GM18858 (cell line): Measurements from ENCODE around the gene ATP6V1G3.
"Not testable (repeated sequence)": the region's sequence is repeated elsewhere in the genome, so short reads cannot be mapped to it uniquely, and the experiment has no call there.

Source experiments
- ATAC-seq: cut with Tn5 transposase; IDR thresholded peaks from one replicate; pipeline ENCODE4 v1.9.1; 2021; ENCODE audit not compliant: unreplicated experiment

ATP6V1G3 gene

GRCh38 chr1:198543670-198544260 is 3.3 kb upstream of the ATP6V1G3 start:
- peak; percentile 92 for ATAC-seq

DNA sequence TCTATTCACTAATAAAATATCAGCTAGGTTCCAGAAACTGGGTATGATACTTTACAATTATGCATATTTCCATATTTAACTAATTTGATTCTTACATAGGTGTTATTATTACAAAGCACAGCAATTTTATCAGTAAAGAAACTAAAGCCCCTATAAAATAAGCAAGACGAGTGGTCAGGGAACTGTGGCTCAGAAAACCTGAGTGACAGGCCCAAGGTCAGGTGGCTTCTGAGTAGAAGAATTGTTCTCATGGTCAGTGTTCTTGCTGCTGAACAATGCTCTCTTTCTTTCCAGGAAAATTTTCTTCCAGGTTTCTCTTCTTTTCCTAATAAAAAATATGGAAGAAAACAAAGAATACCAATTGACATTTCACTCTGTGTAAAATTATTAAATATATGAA is 2.2 kb upstream of the ATP6V1G3 start:
- ATAC-seq = no peak

DNA sequence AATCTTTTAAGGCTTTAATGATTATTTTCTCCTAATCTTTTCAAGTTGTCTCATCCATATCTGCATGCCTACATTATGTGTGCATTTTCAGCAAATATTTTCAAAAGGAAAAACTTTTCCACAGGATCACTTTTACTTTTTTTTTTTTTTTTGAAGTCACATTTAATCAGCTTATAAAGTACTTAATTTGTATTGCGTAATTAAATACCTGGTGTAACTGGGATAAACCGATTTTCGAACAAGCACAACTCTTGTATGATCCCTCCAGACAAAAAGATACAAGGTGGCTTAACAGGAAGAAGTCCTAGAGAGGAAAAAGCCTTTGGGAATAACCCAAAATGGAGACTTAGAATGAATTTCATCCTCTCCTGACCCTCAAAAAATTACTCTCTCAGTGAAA is 1.3 kb upstream of the ATP6V1G3 start:
- ATAC-seq = no peak

- no peak for ATAC-seq
Measured at GRCh38 chr1:198538579-198539364, 1.7 kb downstream of the ATP6V1G3 start.

DNA sequence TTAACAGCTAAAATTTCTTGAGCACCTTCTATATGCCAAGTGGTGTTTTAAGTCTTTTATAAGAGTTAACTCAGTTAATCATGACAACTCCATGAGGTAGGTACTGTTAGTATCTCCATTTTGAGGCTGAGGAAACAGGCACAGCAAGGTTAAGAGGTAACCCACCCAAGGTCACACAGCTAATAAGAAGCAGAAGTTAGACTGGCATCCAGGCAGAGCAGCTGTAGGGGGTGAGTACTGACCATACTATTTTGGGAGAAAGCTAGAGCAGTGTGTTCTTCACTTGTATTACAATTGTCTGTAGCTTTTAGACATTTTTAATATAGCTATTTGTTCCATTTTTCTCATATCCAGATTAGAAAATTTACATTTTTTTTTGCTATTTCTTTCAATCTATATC is 4.8 kb downstream of the ATP6V1G3 start:
- no peak for ATAC-seq

GRCh38 chr1:198534548-198535418 is 5.7 kb downstream of the ATP6V1G3 start:
- ATAC-seq = no peak

GRCh38 chr1:198531891-198532290 is 8.6 kb downstream of the ATP6V1G3 start:
- no peak for ATAC-seq

GRCh38 chr1:198530953-198531352 is 9.5 kb downstream of the ATP6V1G3 start:
- ATAC-seq = no peak

DNA sequence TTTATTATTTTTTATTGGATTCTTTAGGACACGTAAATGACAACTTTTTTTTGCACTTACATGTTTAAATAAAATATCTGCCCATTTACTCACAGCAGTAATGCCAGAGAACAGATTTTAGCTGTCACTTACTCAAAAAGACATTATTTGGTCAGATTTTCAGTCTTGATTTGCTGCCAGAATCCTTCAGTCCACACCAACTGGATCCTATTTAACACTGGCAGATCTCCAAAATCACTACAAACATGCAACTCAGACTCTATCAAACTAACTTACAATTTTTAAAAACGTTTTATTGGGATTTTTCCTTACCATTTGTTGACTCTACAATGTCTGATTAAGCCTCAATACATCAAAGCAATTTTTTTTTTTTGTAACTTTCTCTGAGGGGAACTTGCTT is 11.1 kb downstream of the ATP6V1G3 start:
- ATAC-seq = no peak

- ATAC-seq = no peak
Measured at GRCh38 chr1:198528364-198528763, 12.1 kb downstream of the ATP6V1G3 start.

- no peak for ATAC-seq
Measured at GRCh38 chr1:198524556-198524955, 15.9 kb downstream of the ATP6V1G3 start.

DNA sequence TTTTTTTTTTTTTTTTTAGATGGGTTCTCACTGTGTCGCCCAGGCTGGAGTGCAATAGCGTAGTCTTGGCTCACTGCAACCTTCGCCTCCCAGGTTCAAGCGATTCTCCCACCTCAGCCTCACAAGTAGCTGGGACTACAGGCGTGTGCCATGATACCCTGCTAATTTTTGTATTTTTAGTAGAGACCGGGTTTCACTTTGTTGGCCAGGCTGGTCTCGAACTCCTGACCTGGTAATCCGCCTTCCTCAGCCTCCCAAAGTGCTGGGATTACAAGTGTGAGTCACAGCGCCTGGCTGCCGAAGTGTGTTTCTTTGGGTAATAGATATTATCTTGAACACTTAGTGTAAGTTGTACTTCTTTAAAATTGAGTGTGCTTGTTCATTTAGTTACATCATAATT is 16.4 kb downstream of the ATP6V1G3 start:
- ATAC-seq = not testable (repeated sequence)

GRCh38 chr1:198523182-198523950 is 17.1 kb downstream of the ATP6V1G3 start:
- no peak for ATAC-seq

DNA sequence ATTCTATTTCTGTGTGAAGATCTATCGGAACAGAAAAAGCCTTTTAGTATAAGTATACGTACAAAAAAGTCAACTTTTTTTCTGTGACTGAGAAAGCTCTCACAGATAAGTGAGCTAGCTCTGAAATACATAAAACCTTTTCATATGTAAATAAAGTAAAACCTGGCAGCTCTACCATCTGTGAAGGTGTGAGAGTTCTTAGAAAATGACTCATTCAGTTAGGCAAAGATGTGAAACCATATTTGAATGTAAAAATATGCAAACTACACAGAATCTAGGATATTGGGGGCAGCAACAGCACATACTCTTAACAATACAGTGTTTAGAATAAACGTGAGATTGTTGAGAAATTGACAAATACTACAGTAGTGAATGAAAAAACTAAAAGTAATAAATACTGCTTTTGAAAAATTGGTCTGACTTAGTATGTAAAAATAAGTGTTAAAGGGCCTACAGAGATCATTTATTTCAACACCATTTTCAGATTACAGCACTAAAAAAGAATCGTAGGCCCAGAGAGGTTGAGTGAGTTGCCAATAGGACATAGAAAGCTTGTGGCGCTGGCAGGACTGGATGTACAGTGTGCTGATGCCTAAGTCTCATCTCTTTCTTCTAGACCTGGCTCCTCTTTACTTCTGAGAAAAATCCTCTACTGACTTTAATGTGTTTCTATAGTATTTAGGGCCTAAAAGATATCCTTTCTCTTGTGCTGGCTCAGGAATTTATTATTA is 19.8 kb downstream of the ATP6V1G3 start:
- peak; percentile 91 for ATAC-seq

DNA sequence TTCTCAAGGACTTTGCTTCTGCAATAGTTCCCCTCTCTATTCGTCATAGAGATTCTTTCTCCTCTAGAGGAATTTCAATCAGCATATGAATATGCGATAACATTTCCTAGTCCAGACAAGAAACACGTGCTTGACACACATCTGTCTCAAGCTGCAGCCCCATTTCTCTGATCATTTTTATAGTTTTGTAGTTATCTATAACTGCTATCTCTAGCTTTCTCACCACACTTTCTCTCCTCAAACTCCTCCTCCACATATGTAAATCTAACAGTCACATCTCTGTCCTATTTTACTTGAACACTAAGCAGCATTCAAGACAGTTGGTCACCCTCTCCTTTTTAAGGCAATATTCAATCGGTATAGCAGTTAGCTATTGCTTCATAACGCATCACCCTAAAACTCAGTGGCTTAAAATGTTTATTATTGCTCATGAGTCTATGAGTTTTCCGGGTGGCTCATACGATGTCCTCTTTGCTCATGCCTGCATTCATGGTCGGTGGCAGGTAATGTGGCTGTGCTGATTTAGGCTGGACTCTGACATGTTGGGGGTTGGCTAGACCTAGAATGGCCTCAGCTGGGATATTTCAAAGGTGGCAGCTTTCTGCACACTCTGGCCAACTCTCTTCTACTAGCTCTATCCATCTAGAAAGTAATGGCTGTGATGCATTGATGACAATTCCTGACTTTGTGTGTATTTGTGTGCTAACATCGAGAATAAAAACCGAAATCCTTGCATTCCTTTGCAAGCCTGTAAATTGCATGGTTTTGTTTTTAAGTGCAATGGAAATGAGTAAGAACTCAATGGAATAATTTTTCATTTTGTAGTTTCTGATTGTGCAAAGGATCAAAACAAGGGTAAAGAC is 20.6 kb downstream of the ATP6V1G3 start:
- ATAC-seq = no peak

- no peak for ATAC-seq
Measured at GRCh38 chr1:198517623-198518199, 22.8 kb downstream of the ATP6V1G3 start.

DNA sequence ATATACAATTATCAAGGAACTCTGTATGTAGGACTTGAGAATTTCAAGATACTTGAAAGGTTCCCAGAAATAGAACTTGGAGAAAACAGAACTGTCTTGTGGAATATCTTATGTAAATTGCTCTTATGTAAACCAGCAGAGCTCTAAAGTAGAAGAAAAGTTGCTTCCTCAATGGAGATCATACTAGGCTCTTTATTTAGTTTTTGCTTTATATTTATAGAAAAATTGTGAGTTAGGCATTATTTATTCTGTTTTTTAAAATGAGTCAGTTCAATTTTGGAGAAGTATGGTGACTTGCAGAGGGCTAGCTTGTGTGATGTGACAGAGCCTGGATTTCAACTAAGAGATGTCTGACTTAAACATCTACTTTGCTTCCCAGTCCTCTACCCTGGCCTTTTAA is 40.4 kb downstream of the ATP6V1G3 start:
- no peak for ATAC-seq

GRCh38 chr1:198499588-198499987 is 40.9 kb downstream of the ATP6V1G3 start:
- no peak for ATAC-seq

- no peak for ATAC-seq
Measured at GRCh38 chr1:198498881-198499280, 41.6 kb downstream of the ATP6V1G3 start.
